NCI-H2029 treated with DMSO at 0.1 percent for 48 hours (cell line): ENCODE results near the gene MC1R.
"Not testable (repeated sequence)": the region's sequence is repeated elsewhere in the genome, so short reads cannot be mapped to it uniquely, and the experiment has no call there.

Experiments
- DNase-seq: peaks from one replicate; lab custom pipeline; 2025; lab: John Stamatoyannopoulos, UW

The MC1R gene

DNA sequence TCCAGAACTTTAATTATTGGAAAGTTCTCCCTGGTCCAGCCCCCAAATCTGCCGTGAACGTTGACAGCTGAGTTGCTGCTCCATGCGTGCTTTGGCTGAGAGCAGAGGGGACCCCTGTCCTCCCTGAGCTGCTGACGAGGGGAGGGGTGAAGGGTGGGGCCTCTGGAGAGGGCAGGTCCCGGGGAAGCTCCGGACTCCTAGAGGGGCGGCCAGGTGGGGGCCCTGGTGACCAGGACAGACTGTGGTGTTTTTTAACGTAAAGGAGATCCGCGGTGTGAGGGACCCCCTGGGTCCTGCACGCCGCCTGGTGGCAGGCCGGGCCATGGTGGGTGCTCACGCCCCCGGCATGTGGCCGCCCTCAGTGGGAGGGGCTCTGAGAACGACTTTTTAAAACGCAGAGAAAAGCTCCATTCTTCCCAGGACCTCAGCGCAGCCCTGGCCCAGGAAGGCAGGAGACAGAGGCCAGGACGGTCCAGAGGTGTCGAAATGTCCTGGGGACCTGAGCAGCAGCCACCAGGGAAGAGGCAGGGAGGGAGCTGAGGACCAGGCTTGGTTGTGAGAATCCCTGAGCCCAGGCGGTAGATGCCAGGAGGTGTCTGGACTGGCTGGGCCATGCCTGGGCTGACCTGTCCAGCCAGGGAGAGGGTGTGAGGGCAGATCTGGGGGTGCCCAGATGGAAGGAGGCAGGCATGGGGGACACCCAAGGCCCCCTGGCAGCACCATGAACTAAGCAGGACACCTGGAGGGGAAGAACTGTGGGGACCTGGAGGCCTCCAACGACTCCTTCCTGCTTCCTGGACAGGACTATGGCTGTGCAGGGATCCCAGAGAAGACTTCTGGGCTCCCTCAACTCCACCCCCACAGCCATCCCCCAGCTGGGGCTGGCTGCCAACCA is at the start of gene MC1R:
Gene MC1R, plus strand, starts transcription at position 410 of the 895 bp plus-strand sequence. Its CDS starts 397 bp downstream, at position 807.
- DNase-seq: no peak

DNA sequence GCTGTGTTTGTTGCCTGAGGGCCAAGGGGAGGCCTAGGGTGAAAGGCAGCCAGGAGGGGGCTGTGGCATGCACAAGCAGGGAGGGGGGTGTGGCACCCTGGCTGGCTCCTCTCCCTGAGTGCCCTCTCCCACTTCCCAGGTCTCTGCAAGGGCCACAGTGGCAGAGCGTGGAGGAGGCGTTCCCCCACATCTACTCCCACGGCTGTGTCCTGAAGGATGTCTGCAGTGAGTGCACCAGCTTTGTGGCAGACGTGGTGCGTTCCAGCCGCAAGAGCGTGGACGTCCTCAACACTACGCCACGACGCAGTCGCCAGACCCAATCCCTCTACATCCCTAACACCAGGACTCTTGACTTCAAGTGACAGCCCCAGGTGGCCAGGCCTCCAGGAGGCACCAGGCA is 48.8 kb upstream of the MC1R start:
- DNase-seq: no peak

DNA sequence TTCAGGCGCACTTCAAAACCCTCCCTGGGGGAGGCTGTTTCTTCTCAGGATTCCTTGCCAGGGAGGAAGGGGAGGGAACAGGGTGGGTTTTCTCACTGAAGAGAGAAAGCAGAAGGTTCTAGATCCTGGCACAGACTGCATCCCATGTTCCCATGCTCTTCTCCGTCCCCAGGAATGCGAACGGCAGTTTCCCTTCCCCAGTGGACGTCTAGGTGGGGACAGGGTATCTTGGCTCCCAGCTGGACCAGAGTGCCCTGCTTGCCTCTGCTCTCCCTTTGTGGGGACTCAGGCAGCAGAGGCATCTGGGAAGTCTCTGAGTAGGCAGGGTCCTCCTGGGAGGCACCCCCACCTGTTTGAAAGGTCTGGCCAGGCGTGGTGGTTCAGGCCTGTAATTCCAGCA is 48.2 kb upstream of the MC1R start:
- no peak for DNase-seq

DNA sequence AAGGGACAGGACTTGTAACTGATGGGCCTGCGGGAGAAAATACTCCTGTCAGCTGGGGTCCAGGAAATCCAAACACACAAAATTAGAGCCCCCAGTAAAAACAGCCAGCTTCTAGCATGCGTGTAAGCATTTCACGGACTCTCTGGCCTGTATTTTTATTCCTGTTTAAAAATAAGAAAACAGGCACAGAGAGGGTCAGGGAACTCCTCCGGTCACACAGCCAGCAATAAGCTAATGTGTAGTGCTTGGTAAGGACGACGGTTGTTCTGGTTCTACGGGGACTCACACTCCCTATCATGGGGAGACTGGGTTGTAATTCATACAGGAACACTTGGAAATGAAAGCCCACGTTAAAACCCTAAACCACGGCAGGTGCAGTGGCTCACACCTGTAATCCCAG is 46.8 kb upstream of the MC1R start:
- DNase-seq: no peak

DNA sequence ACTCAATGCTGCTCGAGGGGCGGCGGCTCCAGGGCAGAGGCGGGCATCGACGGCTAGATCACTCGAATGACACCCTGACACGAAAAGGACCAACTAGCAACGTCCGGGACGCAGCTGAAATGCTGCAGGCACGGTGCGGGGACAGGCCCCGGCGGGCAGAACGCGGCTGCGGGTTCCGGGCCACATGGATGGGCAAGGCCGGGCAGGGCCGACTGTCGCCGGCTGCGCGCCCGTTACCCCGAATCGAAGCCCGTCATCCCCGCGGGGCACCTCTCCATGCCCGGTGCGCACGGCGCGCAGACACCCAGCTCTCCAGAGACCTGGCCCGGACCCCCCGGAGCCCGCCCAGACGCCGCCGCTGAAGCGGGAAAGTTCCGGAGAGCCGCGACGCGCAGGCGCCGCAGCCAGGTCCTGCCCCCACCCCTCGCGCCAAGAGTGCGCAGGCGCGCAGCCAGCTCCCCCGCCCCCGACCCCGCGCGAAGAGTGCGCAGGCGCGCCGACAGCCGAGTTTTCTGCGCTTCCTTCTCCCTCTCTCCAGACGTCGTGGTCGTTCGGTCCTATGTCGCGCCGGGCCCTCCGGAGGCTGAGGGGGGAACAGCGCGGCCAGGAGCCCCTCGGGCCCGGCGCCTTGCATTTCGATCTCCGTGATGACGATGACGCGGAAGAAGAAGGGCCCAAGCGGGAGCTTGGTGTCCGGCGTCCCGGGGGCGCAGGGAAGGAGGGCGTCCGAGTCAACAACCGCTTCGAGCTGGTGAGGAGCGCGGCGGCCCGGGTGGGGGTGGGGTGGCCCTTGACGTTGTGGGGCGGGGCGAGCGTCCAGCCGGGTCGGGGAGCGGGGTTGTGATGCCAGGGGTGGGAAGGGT is 45.3 kb upstream of the MC1R start, which contains the start of gene TCF25:
Gene TCF25, plus strand, starts transcription at position 484 of the 863 bp plus-strand sequence. Its CDS starts 76 bp downstream, at position 560.
- peak; percentile 5 for DNase-seq

DNA sequence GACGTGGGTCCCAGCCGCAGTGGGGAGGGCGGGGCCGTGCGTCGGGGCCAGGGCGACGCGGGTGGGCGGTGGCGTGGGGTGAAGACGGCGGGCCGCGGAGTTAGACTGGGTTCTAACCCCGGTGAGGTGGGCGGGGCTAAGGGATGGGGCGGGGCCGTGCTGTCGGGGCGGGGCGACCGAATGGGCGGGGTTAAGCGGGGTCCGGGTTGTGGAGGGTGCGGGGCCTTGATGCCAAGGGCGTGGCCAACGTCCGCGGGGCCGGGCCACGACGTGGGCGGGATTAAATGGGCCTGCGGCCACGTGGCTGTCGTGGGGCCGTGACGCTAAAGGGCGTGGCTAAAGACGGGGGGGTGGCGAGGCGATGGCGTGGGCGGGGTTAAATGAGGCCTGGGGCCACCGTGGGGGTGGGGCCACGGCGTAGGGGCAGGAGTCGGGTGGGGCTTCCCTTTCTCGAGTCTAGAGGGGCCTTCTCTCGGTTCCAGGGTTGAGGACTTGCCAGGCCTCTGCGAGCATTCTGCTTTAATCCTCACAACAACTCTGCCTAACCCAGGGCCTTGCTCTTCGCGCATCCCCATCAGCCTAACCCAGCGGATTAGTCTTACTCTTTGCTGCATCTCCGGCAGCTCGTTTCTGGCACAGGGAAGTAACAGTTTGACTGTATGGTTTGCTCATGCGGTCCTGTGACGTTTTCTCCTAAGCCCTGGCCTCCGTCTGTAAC is 44.5 kb upstream of the MC1R start:
- DNase-seq: peak; percentile 15

DNA sequence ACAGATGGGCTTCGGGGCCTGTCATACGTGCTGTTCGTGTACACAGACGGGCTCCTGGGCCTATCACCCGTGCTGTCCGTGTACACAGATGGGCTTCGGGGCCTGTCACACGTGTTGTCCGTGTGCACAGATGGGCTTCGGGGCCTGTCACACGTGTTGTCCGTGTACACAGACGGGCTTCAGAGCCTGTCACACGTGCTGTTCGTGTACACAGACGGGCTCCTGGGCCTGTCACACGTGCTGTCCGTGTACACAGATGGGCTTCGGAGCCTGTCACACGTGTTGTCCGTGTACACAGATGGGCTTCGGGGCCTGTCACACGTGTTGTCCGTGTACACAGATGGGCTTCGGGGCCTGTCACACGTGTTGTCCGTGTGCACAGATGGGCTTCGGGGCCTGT is 39.5 kb upstream of the MC1R start:
- not testable (repeated sequence) for DNase-seq

DNA sequence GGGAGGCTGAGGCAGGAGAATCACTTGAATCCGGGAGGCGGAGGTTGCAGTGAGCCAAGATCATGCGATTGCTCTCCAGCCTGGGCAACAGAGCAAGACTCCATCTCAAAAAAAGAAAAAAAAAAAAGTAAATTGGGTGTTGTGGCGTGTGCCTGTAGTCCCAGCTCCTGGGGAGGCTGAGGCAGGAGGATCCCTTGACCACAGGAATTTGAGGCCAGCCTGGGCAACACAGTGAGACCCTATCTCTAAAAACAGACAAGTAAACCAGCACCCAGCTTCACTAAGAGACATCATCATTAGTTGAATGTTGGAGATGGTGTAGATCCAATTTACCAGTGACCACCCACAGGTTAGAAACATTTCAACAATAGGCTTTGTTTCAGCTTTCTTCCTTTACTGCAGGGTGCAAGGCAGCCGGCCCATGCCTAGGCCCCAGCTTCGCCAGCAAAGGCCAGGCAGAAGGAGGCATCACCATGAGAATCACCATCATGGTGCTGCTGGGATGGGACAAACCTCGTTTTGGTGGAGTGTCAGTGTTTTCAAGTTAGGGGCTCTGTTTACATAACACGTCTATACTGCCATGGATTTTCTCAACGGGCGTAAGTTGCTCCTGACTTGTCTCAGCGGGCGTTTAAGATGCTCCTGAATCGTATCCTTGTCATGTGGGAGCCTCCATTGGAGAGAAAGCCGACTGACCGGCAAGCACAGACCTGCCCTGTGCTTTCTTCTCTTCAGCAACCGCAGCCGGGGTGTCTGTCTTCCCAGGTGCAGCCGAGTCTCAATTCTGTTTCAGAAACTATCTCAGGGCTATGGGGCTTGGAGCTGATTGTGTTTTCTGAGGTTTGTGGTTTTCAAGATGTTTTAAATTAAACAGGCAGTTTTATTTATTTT is 37.9 kb upstream of the MC1R start:
- DNase-seq: no peak

DNA sequence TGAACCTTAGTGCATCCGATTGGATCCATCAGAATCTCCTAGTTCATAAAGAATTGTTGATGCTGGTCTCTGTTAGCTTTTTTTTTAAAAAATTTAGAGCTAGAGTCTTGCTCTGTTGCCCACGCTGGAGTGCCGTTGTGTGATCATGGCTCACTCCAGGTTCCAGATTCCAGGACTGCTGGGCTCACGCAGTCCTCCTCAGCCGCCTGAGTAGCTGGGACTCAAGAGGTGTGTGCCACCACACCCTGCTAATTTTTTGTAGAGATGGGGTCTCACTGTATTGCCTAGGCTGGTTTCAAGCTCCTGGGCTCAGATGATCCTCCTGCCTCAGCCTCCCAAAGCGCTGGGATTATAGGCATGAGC is 37.3 kb upstream of the MC1R start:
- no peak for DNase-seq

DNA sequence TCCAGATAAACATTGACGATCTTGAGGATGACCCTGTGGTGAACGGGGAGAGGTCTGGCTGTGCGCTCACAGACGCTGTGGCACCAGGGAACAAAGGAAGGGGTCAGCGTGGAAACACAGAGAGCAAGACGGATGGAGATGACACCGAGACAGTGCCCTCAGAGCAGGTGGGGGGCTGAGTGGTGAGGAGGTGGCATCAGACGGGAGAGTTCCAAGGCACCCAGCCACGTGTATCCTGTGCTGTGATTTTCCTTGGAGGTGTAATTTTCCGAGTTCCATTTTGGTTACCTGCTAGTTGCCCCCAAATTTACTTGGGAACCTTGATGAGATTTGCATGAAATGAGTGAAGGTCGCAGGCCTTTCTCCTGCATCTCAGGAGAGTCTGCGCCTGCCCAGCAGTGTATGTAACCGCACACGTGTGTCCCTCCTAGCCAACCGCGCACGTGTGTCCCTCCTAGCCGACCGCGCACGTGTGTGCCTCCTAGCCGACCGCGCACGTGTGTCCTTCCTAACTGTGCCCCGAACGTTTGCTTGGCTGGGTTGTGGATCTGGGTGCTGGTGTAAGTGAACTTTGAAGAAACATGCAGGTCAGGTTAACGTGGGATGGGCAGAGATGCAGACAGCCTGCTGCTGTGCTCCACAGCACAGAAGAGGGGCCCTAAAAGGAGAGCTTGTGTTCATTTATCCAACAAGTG is 35.2 kb upstream of the MC1R start:
- no peak for DNase-seq

DNA sequence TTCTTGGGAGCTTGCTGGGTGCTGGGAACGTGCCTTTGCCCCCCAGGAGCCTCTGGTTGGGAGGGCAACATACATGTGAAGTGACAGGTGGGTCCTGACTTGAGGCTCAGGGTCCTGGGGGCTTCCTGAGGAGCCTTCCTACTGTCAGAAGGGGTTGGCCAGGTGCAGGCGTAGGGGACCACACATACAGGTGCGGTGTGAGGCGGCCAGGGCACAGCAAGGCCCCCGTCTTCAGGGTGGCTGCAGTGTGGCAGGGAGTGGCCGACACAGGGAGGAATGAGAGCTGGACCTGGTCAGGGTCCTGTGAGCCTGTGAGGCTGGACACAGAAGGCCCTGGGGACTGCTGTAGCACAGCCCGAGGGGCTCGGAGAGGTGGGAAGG is 34.6 kb upstream of the MC1R start:
- no peak for DNase-seq

DNA sequence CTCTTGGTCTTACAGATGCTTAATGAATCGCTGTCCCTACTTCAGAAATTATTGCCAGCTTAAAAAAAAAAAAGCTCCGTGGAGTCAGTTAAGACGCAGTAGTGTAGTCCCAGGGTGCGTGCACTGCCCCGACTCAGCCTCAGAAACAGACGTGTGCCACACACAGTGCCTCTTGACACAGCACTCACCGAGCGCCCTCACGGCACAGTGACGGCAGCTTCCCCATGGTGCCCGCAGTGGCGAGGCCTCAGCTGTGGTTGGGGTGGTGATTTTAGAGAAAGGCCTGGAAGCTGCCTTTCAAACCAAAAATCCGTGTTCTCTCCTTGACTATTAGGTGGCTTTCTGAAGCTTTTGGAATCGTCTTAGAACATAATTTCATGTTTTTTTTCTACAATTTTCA is 31.4 kb upstream of the MC1R start:
- DNase-seq: no peak

DNA sequence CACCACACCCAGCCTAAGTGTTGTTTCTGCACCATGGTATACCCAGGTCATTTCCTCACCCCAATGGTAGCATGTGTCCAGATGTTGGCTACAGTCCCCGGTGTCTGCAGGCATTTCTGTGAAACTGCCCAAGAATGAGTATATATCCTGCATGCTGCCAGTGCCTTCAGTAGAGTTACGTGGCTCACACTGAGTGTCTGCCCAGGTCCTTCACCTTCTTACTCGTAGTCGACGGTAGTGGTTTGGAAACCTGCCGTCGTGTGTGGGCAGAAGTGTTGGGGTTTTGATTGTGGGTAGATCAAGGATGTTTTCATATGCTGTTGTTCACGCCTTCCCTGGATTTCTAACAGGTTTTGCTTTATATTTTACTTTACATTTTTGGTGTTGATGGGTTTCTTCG is 28.5 kb upstream of the MC1R start:
- DNase-seq: no peak

DNA sequence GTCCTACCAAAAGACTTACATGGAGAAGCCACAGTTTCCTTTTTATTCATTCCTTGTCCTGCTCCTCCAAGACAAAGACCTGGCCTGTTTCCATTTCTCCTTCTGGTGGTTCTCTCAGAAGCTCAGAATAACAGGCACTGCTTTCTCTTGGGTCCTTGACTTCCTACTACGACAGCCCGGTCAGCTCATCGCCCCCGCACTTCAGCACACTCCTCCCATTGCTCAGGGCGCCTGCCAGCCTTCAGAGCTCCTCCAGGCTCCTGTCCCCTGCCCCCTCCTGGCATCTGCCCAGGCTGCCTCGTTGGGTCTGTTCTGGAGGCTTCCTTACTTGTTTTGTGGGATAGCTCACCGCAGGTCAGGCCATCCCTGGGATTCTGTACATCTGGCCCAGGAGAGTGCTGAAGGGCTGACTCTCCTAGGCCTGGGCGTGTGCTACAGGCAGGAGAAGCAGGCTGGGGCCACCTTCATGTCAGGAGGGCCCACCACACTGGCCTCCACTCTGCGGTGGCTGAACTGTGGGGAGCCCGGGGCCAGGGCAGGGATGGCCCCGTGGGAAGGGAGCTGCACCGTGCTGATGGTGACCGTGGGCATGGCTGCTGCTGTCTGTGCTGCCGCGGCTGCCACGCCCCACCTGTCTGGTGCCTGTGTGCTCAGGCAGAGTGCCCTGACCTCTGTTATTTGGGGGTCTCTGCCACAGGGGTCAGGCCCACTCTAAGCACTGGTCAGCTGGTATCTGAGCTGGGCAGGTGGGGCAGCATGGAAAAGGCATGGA is 27.6 kb upstream of the MC1R start:
- no peak for DNase-seq

DNA sequence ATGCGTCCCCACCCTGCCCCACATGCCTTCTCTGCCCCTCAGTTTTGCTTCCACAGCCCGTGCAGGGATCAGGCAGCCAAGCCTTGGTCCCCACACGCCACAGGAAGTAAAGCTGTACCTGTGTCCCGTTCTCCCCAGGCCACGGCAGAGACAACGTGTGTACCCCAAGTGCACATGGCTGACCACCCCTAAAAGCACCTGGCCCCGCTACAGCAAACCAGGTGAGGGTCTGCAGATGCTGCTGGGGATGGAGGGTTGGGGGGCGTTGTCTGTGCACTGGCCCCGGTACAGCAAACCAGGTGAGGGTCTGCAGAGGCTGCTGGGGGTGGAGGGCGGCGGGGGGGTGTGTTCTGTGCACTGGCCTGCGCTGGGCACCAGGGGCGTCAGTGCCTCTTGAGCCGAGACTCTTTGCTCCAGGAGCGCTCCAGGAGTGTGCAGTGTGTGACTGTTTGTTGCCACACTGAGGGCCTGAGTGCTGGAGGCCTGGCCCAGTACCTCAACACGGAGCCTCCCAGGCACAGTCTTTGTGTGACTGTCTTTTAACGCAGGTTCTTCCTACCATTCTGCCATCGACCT is 26.5 kb upstream of the MC1R start:
- no peak for DNase-seq

DNA sequence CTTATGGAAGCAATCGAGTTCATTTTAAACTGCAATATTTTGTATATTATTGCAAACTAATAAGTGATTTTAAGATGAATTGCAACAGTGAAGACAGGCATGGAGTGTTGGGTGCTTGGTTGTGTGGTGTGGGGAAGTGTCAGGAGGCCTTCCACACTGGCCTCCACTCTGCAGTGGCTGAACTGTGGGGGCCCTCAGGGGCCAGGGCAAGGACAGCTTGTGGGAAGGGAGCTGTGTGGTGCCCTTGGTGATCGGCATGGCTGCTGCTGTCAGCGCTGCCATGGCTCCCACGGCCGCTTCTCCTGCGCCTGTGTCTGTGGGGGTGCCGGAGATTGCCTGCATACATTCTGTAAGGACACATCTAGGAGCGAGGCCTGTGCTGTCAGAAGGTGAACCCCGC is 26.0 kb upstream of the MC1R start:
- no peak for DNase-seq

DNA sequence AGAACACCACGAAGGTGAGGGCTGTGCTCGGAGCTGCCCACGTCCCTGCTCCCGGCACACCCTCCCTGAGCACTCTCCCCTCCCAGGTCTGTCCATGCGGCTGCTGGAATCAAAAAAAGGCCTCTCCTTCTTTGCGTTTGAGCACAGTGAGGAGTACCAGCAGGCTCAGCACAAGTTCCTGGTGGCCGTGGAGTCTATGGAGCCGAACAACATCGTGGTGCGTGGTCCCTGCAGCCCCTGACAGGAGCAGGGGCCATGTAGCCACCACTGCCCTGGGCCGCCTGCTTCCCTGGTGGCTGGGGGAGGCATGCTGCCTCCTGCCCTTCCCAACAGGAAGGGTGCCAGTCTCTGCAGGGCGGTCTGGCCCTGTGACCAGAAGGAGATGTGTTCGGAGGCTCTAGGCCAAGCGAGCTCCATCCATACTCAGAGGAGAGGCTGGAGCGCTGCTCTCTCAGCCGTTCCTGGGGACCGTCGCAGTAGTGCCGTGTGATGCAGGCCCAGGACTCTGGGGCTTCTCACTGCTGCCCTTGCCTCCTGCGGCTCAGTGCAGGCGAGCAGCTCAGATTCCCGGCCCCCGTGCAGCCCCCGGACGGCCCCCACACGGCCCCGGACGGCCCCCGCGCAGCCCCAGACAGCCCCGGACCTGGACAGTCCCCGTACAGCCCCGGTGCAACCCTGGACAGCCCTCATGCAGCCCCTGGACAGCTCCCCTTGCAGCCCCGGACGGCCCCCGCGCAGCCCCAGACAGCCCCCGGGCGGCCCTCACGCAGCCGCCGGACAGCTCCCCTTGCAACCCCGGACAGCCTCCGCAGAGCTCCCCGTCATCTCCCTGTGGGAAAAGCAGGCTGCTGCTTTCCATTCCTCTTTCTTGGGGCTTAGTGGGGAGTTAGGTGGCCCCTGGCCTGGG is 24.8 kb upstream of the MC1R start:
- no peak for DNase-seq

DNA sequence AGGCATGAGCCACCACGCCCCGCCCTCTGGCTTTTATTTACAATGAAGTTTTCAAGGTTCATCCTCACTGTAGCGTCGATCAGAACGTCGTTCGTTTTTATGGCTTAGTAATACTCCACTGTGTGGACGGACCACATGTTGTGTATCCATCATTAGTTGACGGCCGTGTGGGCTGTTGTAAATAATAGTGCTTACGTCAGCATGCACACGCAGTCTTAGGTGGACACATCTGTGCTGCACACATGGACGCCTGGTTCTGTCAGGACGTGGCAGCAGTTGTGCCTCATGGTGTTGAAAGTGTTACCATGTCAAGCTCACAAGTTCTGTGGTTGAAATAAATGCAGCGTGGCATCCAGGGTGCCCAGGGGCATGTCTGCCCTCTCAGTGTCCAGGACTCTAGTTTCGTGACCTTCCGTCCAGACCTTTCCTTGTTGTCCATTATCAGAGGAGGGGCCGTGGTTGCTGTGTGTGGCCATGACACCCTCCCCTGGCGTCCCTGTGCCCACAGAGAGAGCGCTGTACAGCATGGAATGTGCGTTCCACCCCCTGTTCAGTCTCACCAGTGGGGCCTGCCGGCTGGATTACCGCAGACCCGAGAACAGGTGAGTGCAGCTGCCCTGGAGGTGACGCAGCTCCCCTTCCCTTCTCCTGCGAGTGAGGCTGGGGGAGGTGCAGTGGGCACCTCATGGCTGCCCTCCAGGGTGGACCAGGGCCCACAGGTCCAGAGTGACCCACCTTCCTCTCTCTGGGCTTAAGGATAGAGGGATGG is 23.0 kb upstream of the MC1R start:
- DNase-seq: no peak
